Amygdala (tissue), 56 donors: ENCODE results near the gene DOCK2.
"Not testable (repeated sequence)": the region's sequence is repeated elsewhere in the genome, so short reads cannot be mapped to it uniquely, and the experiment has no call there.

Source experiments
- DNase-seq, 56 donors: peaks; one replicate each; lab custom pipeline; 2025; lab: John Stamatoyannopoulos, UW

DOCK2 gene

GRCh38 chr5:170069512-170069911, 432.4 kb downstream of the DOCK2 start:
- DNase-seq: no peak

DNA sequence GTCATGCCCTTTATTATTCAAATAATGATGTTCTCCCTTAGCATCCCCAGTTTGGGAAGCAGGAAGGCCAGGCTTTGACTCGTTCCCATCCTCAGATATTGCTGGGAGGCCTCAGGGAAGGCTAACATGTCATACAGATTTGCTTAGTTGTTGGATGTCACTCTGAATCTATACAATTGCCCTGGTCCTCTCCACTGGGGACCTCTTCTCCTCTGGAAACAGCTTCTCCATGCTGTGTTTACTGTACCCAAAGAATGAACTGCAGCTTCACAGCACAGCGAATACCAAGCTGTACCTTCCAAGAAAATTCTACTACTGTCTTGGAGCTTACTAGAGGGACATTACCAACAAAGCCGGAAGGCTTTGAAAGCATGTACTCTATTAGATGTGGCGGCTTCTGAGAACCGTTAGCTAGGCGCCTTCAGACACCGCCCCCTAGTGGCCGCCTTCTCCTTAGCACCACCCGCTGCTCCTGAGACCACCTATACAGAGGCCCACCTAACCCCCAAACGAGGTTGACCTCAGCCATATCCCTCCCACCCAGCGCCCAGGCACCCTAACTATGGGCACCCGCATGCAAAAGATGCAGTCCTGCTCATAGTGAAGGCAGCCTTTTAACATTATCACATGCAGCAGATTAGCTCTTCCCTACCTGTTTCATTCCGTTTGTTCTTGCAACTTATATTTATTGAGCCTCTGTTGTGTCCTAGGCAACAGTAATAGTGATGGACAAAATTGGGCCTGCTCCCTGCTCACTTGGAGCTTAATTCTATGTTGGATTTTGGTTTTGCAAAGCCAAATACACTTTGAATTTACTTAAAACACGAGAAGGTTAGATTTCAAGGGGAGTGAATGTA, 433.7 kb downstream of the DOCK2 start:
- DNase-seq: peak in 23 of 56 donors; percentile 2 to 64 (median 12)

DNA sequence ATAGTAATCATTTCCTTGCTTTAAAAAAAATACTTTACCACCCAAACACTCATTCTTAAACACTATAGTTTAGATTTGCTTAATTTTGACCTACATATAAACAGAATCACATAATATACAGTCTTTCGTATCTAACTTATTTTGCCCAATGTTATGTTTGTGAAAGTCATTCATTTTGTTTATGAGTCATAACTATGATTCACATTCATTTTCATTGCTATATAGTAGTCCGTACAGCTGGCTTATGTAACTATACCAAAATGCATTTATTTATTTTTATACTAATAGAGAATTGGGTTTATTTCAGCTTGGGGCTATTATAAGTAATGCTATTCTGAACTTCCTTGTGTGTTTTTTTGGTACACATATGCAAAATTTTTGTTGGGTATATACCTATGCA, 434.7 kb downstream of the DOCK2 start:
- DNase-seq: no peak

GRCh38 chr5:170075696-170076095, 438.6 kb downstream of the DOCK2 start:
- no peak for DNase-seq

DNA sequence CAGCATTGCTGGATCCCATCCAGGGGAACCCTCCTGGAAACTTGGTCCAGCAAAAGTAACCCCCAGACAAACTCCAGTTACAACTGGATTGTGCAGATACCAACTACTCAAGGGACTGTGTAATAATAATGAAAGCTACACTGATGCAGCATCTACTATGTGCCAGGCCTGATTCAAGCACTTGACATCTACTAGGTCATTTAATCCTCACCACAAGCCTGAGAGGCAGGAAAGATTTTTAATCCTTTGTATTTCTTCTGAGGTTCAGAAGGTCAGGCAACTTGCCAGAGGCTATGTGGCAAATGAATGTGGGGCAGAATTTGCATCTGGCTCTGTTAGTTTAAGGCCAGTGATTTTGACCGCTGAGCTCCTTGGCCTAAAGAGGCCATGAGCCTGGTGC, 439.1 kb downstream of the DOCK2 start:
- DNase-seq: no peak

GRCh38 chr5:170076739-170077138, 439.7 kb downstream of the DOCK2 start:
- no peak for DNase-seq

GRCh38 chr5:170077526-170077925, 440.5 kb downstream of the DOCK2 start:
- DNase-seq: no peak

GRCh38 chr5:170078458-170078857, 441.4 kb downstream of the DOCK2 start:
- no peak for DNase-seq

DNA sequence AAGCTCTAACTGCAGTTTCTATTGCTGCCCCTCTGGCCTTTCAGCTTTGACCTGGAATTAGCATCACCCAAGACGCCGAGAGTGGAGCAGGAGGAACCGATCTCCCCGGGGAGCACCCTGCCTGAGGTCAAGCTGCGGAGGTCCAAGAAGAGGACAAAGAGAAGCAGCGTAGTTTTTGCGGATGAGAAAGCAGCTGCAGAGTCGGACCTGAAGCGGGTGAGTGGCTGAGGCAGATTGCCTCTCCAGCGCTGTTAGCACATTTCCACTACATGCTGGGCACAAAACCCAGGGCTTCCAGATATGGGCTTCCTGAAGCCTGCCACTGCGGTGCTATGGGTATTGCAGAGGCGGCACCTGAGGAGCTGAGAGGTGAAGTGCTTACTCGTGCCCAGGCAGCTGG, 441.9 kb downstream of the DOCK2 start:
- DNase-seq: no peak

DNA sequence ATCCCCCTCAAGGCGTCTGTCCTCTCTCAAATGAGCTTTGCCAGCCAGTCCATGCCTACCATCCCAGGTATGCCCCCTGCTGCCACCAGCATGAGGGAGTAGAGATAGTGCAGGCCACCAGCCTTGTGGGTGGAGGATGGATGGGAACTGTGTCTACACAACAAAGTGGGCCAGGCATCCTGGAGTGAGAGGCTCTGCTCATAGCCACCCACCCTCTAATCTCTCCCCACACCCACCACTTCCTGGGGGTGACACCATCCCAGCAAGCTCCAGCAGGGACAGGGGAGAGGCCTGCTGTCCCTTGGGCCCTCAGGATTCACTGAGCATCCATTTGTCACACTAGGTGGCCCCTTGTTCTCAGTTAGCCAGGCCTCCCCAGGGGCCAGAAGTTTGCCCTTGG, 443.1 kb downstream of the DOCK2 start:
- no peak for DNase-seq

GRCh38 chr5:170080786-170081445, 443.8 kb downstream of the DOCK2 start:
- DNase-seq: no peak

- DNase-seq: no peak
Measured at GRCh38 chr5:170081616-170082015, 444.5 kb downstream of the DOCK2 start.

DNA sequence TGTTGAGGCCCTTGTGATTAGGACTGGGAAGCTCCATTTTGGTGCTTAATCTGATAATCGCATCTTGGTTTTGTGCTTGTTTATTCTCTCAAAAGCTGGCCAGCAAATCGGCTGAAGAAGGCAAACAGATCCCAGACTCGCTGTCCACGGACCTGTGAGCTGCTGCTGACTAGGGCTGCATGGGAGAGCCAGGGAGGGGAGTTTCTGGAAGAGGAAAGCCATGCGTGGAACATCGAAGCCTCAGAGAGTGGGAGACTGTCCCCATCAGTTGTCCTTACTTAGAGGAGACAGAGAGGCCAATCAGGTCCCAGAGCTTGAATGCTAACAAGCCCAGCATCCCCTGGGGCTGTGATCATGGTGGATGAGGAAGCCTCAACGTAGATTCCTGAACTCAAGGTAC, 445.6 kb downstream of the DOCK2 start:
- no peak for DNase-seq

DNA sequence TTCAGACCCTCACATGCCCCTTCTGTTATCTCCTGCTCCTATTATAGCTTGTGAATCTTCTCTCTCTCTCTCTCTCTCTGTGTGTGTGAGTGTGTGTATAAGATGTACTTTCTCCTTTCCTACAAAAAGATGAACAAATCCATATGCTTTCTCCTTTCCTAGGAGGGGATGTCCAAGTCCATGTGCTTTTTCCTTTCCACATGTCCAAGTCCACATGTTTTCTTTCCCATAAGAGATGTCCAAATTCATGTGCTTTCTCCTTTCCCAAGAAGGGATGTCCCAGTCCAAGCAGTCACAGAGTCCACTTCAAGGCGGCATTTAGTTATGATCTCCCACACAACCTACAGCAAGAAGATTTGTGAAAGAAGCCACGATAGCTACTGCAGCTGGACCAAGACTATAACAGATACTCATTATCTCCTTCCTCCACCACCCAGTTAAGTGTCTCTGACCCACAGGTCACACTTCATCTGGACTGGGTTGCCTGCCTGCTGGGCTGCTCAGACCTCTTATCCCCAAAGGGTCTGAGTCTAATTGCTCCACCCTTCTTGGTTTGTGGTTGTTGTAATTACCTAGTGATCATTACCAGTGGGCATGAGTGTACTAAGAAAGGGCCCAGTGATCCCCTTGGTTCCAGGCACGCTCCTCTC, 450.2 kb downstream of the DOCK2 start:
- no peak for DNase-seq

GRCh38 chr5:170092455-170093101, 455.5 kb downstream of the DOCK2 start:
- no peak for DNase-seq

- DNase-seq: not testable (repeated sequence)
Measured at GRCh38 chr5:170094329-170094728, 457.3 kb downstream of the DOCK2 start.

DNA sequence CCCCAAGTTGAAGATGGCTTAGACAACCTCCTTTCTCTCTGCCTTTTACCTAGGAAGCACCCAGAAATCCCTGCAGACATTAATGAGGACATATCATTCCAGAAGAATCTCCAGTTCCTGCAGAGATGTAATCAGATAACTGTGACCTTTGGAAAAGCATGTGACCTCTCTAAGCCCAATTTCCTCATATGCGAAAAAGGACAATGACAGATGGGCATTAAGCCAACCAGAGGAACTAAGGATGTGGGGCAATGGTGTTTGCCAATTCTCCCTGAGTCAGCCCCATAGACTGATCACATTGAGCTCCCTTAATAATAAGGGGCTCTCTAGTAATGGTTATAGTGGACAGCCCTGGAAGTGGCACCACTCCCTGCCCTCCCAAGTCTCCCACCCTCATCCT, 458.6 kb downstream of the DOCK2 start:
- DNase-seq: no peak

DNA sequence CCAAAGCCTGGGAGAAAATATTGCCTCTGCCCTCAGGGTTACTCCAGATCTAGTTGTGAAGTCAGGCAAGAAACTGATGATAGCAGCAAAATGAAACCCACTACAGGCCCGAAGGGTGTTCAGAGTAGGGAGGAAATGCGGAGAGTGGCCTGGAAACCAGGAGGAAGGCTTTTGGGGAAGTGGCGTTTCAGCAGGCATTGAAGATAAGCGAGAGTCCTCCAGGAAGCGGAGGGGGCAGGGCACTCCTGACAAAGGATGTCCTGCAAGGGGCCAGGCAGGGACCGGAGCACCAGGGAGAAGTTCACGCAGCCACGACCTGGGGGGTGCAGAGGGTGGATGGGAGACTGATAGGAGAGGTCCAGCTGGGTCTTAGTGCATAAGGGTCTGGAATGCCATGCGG, 460.9 kb downstream of the DOCK2 start:
- DNase-seq: peak in 9 of 56 donors; percentile 3 to 40 (median 5)

GRCh38 chr5:170100066-170100943, 463.2 kb downstream of the DOCK2 start:
- peak in 55 of 56 donors; percentile 3 to 92 (median 47) for DNase-seq

DNA sequence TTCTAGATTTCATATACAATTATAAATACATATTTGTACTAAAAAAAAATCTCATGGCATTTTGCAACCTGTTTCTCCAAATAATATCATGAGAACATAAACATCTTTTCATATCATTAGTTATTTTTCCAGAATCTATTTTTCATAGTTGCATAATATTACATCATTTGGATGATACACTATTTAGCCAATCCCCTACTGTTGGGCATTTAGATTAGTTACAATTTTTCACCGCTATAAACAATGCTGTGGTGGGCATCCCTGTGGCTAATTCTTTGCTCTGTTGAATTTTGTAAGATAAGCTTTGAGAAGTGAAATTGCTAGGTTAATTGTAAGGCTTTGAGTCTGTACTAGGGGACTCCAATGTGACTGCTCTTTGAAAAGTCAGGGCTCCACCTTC, 466.4 kb downstream of the DOCK2 start:
- DNase-seq: no peak
